Liver (tissue), 3 donors: ENCODE results near the gene CDY1B.
"Not testable (repeated sequence)": the region's sequence is repeated elsewhere in the genome, so short reads cannot be mapped to it uniquely, and the experiment has no call there.

Experiments used
- FOXA1 ChIP-seq: IDR thresholded peaks from 2 replicates; pipeline ENCODE4 v1.6.1; 2016; ENCODE audit warnings: antibody characterized with exemption
- GABPA ChIP-seq, 2 donors: IDR thresholded peaks in 1 of 2; conservative IDR thresholded peaks in 1 of 2; 2 replicates each; pipeline ENCODE4 v1.6.1; 2016; ENCODE audit warnings: antibody characterized with exemption in 2 of 2, mild to moderate bottlenecking in 1 of 2, moderate library complexity in 1 of 2
- JUND ChIP-seq, 2 donors: IDR thresholded peaks; 2 replicates each; pipeline ENCODE4 v1.6.1; 2016; ENCODE audit warnings: antibody characterized with exemption in 2 of 2
- YY1 ChIP-seq: IDR thresholded peaks from 2 replicates; pipeline ENCODE4 v1.6.1; 2016; ENCODE audit warnings: antibody characterized with exemption, mild to moderate bottlenecking
- TF ChIP-seq, protein P1 (sequence below): fragments of 150-350 bp; IDR thresholded peaks from 2 replicates; pipeline ENCODE4 v1.5.1; 2017; ENCODE audit warnings: improper control_type of control experiment, low read depth, low read length; ENCODE audit not compliant: missing input control
- TF ChIP-seq, protein P2 (sequence below): IDR thresholded peaks from 2 replicates; pipeline ENCODE4 v1.6.1; 2016; ENCODE audit warnings: antibody characterized with exemption
- TF ChIP-seq, protein P3 (sequence below): IDR thresholded peaks from 2 replicates; pipeline ENCODE4 v1.6.1; 2016; ENCODE audit warnings: antibody characterized with exemption
- donor health status: healthy.
- donor health status: healthy.

DNA sequence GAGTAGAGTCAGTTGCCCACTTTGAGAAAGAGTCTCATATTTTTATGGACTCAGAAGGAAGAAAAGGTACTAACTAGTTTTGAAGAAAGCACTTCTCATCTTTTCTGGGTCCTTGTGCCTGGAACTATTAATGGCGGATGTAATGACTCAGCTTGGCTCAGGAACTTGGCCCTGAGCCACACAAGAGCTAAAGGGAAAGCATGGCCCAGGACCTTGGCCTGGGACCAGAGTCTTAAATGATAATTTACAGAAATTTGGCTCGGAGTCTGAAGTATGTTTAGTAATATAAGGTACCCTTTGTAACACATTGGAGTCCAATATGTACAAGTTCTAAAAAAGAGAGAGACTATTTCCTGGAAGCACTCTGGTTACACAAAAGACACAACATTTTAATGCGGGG lies 4.6 kb downstream of the CDY1B start:
- TF ChIP-seq, protein P1, sequence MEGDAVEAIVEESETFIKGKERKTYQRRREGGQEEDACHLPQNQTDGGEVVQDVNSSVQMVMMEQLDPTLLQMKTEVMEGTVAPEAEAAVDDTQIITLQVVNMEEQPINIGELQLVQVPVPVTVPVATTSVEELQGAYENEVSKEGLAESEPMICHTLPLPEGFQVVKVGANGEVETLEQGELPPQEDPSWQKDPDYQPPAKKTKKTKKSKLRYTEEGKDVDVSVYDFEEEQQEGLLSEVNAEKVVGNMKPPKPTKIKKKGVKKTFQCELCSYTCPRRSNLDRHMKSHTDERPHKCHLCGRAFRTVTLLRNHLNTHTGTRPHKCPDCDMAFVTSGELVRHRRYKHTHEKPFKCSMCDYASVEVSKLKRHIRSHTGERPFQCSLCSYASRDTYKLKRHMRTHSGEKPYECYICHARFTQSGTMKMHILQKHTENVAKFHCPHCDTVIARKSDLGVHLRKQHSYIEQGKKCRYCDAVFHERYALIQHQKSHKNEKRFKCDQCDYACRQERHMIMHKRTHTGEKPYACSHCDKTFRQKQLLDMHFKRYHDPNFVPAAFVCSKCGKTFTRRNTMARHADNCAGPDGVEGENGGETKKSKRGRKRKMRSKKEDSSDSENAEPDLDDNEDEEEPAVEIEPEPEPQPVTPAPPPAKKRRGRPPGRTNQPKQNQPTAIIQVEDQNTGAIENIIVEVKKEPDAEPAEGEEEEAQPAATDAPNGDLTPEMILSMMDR: not testable (repeated sequence)
- not testable (repeated sequence) for TF ChIP-seq FOXA1; GABPA (IDR thresholded peaks at IDR 0.05 in 1 of 2, conservative IDR thresholded peaks at IDR 0.05 in 1 of 2); JUND (IDR thresholded peaks at IDR 0.05); YY1
- TF ChIP-seq, protein P2, sequence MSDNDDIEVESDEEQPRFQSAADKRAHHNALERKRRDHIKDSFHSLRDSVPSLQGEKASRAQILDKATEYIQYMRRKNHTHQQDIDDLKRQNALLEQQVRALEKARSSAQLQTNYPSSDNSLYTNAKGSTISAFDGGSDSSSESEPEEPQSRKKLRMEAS: not testable (repeated sequence)
- TF ChIP-seq, protein P3, sequence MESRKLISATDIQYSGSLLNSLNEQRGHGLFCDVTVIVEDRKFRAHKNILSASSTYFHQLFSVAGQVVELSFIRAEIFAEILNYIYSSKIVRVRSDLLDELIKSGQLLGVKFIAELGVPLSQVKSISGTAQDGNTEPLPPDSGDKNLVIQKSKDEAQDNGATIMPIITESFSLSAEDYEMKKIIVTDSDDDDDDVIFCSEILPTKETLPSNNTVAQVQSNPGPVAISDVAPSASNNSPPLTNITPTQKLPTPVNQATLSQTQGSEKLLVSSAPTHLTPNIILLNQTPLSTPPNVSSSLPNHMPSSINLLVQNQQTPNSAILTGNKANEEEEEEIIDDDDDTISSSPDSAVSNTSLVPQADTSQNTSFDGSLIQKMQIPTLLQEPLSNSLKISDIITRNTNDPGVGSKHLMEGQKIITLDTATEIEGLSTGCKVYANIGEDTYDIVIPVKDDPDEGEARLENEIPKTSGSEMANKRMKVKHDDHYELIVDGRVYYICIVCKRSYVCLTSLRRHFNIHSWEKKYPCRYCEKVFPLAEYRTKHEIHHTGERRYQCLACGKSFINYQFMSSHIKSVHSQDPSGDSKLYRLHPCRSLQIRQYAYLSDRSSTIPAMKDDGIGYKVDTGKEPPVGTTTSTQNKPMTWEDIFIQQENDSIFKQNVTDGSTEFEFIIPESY: not testable (repeated sequence)
